H9 (cell line): Measurements from ENCODE around the gene ARID1B. TPM values are rescaled to one million over a fixed set of nuclear protein-coding genes. Genes with fewer than 3 reads are reported as not detected.

Experiments used
- DNase-seq: peaks from one replicate; pipeline ENCODE4 v3.0.0-alpha.2; 2017
- H2AFZ ChIP-seq: one replicate; pipeline ENCODE4 v1.6.1; 2013; ENCODE audit warnings: mild to moderate bottlenecking, low read length, control low read depth, moderate library complexity
- H2AK5ac ChIP-seq: 2 replicates; pipeline ENCODE4 v1.6.1; 2013; ENCODE audit warnings: low read length, control low read depth, mixed read lengths; ENCODE audit not compliant: insufficient read length
- H2BK120ac ChIP-seq: one replicate; pipeline ENCODE4 v1.6.1; 2013; ENCODE audit warnings: low read depth, mild to moderate bottlenecking, low read length, control low read depth, inconsistent platforms; ENCODE audit not compliant: poor library complexity, severe bottlenecking
- H2BK12ac ChIP-seq: 2 replicates; pipeline ENCODE4 v1.6.1; 2013; ENCODE audit warnings: low read length, control low read depth, mixed read lengths, low read depth; ENCODE audit not compliant: insufficient read length
- H2BK15ac ChIP-seq: 2 replicates; pipeline ENCODE4 v1.6.1; 2013; ENCODE audit warnings: low read depth, low read length, control low read depth
- H2BK20ac ChIP-seq: one replicate; pipeline ENCODE4 v1.6.1; 2013; ENCODE audit warnings: low read depth, mild to moderate bottlenecking, low read length, control low read depth, inconsistent platforms; ENCODE audit not compliant: poor library complexity, severe bottlenecking
- H2BK5ac ChIP-seq: 2 replicates; pipeline ENCODE4 v1.6.1; 2013; ENCODE audit warnings: low read length, control low read depth, mixed read lengths; ENCODE audit not compliant: insufficient read length
- H3K14ac ChIP-seq: 2 replicates; pipeline ENCODE4 v1.6.1; 2013; ENCODE audit warnings: low read length, control low read depth; ENCODE audit not compliant: insufficient read depth
- H3K18ac ChIP-seq: 2 replicates; pipeline ENCODE4 v1.6.1; 2013; ENCODE audit warnings: low read depth, mild to moderate bottlenecking, mixed read lengths, low read length, control low read depth; ENCODE audit not compliant: insufficient read length
- H3K23ac ChIP-seq: 2 replicates; pipeline ENCODE4 v1.6.1; 2013; ENCODE audit warnings: low read length, control low read depth, mixed read lengths, low read depth; ENCODE audit not compliant: insufficient read length
- H3K23me2 ChIP-seq: 2 replicates; pipeline ENCODE4 v1.6.1; 2013; ENCODE audit warnings: low read depth, mild to moderate bottlenecking, mixed read lengths, low read length, control low read depth; ENCODE audit not compliant: insufficient read length, poor library complexity, severe bottlenecking
- H3K27ac ChIP-seq: 2 replicates; pipeline ENCODE4 v1.5.1; 2013; ENCODE audit warnings: low read length, control low read depth, mixed read lengths, low read depth; ENCODE audit not compliant: insufficient read length
- H3K27me3 ChIP-seq: 2 replicates; pipeline ENCODE4 v1.6.1; 2013; ENCODE audit warnings: low read length, control low read depth, inconsistent platforms; ENCODE audit not compliant: insufficient read depth
- H3K4ac ChIP-seq: 2 replicates; pipeline ENCODE4 v1.6.1; 2013; ENCODE audit warnings: low read depth, mild to moderate bottlenecking, control low read depth, inconsistent platforms, low read length, moderate library complexity
- H3K4me1 ChIP-seq: 2 replicates; pipeline ENCODE4 v1.6.1; 2013; ENCODE audit warnings: low read length, control low read depth, inconsistent platforms; ENCODE audit not compliant: insufficient read depth
- H3K4me2 ChIP-seq: 2 replicates; pipeline ENCODE4 v1.6.1; 2013; ENCODE audit warnings: low read length, control low read depth, mixed read lengths; ENCODE audit not compliant: insufficient read length, insufficient read depth
- H3K56ac ChIP-seq: 2 replicates; pipeline ENCODE4 v1.6.1; 2013; ENCODE audit warnings: low read depth, mild to moderate bottlenecking, mixed read lengths, low read length, control low read depth; ENCODE audit not compliant: insufficient read length
- H3K79me1 ChIP-seq: 2 replicates; pipeline ENCODE4 v1.6.1; 2013; ENCODE audit warnings: low read depth, mild to moderate bottlenecking, moderate library complexity, low read length, control low read depth, inconsistent platforms; ENCODE audit not compliant: insufficient read depth, poor library complexity, severe bottlenecking
- H3K79me2 ChIP-seq: 2 replicates; pipeline ENCODE4 v1.6.1; 2013; ENCODE audit warnings: low read length, control low read depth, inconsistent platforms; ENCODE audit not compliant: insufficient read depth
- H3K9ac ChIP-seq: 2 replicates; pipeline ENCODE4 v1.6.1; 2013; ENCODE audit warnings: low read length, control low read depth, mixed read lengths; ENCODE audit not compliant: insufficient read length; ENCODE audit errors: extremely low read depth
- H3K9me3 ChIP-seq: one replicate; pipeline ENCODE4 v1.6.1; 2013; ENCODE audit warnings: low read depth, low read length, inconsistent platforms; ENCODE audit not compliant: control insufficient read depth
- H3T11ph ChIP-seq: one replicate; pipeline ENCODE4 v1.6.1; 2013; ENCODE audit warnings: mild to moderate bottlenecking, low read length, control low read depth, inconsistent platforms
- H4K20me1 ChIP-seq: one replicate; pipeline ENCODE4 v1.6.1; 2013; ENCODE audit not compliant: control insufficient read depth, insufficient read length, insufficient read depth
- H4K5ac ChIP-seq: 2 replicates; pipeline ENCODE4 v1.6.1; 2013; ENCODE audit warnings: low read depth, mild to moderate bottlenecking, mixed read lengths, low read length, control low read depth; ENCODE audit not compliant: insufficient read length
- H4K8ac ChIP-seq: replicated peaks from 2 replicates; pipeline ENCODE4 v1.6.1; 2013; ENCODE audit warnings: low read length, control low read depth, mixed read lengths, low read depth; ENCODE audit not compliant: insufficient read length
- H4K91ac ChIP-seq: 2 replicates; pipeline ENCODE4 v1.6.1; 2013; ENCODE audit warnings: low read depth, mild to moderate bottlenecking, moderate library complexity, mixed read lengths, low read length, control low read depth; ENCODE audit not compliant: insufficient read length
- H3K27ac Mint-ChIP-seq, 3 experiments: 2 replicates in 2 of 3; 3 replicates in 1 of 3; pipeline ENCODE4 v1.8.0; 2020 to 2021; ENCODE audit warnings: mixed read lengths in 3 of 3, mild to moderate bottlenecking in 1 of 3, moderate library complexity in 1 of 3
- H3K27me3 Mint-ChIP-seq: 2 replicates; pipeline ENCODE4 v1.8.0; 2021; ENCODE audit warnings: low read depth, mild to moderate bottlenecking, moderate library complexity, mixed read lengths
- H3K36me3 Mint-ChIP-seq, 3 experiments: 2 replicates in 2 of 3; 3 replicates in 1 of 3; pipeline ENCODE4 v1.8.0; 2020 to 2021; ENCODE audit warnings: low read depth in 3 of 3, mixed read lengths in 3 of 3; ENCODE audit not compliant: insufficient read depth in 1 of 3
- H3K4me1 Mint-ChIP-seq, 2 experiments: 2 replicates each; pipeline ENCODE4 v1.8.0; 2020; ENCODE audit warnings: mixed read lengths in 2 of 2
- H3K4me3 Mint-ChIP-seq, 2 experiments: 2 replicates in 1 of 2; 3 replicates in 1 of 2; pipeline ENCODE4 v1.8.0; 2020 to 2021; ENCODE audit warnings: mild to moderate bottlenecking in 2 of 2, mixed read lengths in 2 of 2, moderate library complexity in 1 of 2
- H3K9me3 Mint-ChIP-seq, 2 experiments: 2 replicates in 1 of 2; 3 replicates in 1 of 2; pipeline ENCODE4 v1.8.0; 2020; ENCODE audit warnings: mild to moderate bottlenecking in 2 of 2, mixed read lengths in 2 of 2, moderate library complexity in 1 of 2
- WGBS: extraction: QIAGEN DNeasy Blood & Tissue Kit; methylation state at CpG from one replicate; pipeline ENCODE4 v1.1.7; 2013; ENCODE audit warnings: missing lambda C conversion rate, low lambda C conversion rate, mixed read lengths; ENCODE audit not compliant: insufficient read length; ENCODE audit errors: extremely low coverage; 5-methylcytosine and 5-hydroxymethylcytosine counted together
- total RNA-seq: library from RNA; stranded (reverse); gene quantifications from 2 replicates; pipeline ENCODE4 v1.2.1, GENCODE V29; 2021
- TF ChIP-seq, protein P1 (sequence below): fragments of 200-600 bp; sonication (generic); conservative IDR thresholded peaks from 3 replicates; pipeline ENCODE4 v1.8.0; 2021; ENCODE audit warnings: antibody characterized with exemption, mild to moderate bottlenecking

The ARID1B gene
- total RNA-seq, 1 experiment from 2014 or later: 88.2 TPM

DNA sequence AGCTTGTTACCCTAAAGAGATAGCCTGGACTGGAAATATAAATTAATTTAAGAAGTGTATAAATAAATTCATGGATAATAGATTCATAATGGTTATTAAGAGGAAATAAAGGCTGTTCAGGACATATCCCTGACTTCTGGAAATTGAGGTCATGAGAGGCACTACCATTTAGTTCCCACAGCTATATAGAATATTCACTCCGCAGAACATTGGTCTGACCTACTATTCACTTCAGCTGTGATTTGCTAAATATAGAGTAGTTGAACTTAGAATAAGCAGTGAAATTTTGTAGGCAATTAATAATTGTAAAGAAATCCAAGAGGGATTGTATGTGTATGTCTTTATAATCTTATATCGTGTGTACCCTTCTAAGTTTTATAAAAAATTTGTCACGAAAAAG is 112.8 kb downstream of the ARID1B start:
- Histone ChIP-seq H3K79me1 (peaks cover 2% of the 10 kb centered on the region), H2BK20ac (no peak overlapping the region), H3K4me1 (peaks cover 4% of the 10 kb centered on the region; the same call in 1 of the 2 replicates), H3K23ac (no peak overlapping the region), H3K27me3 (no peaks in the 10 kb centered on the region), H3K23me2 (no peaks in the 10 kb centered on the region), H3K4me2 (no peak overlapping the region), H4K8ac (no peak overlapping the region), H2AFZ (no peak overlapping the region), H3K79me2 (peaks cover 14% of the 10 kb centered on the region), H2BK15ac (no peak overlapping the region), H2BK12ac (no peak overlapping the region), H2BK120ac (no peak overlapping the region), H3K18ac (no peak overlapping the region), H3K4ac (no peak overlapping the region), H4K5ac (no peak overlapping the region), H4K91ac (no peak overlapping the region), H4K20me1 (no peaks in the 10 kb centered on the region), H2BK5ac (no peak overlapping the region), H3T11ph (no peak overlapping the region), H2AK5ac (no peak overlapping the region), H3K9ac (no peak overlapping the region), H3K14ac (no peak overlapping the region), H3K27ac (no peak overlapping the region), H3K9me3 (no peaks in the 10 kb centered on the region), H3K56ac (no peak overlapping the region)
- no peak for DNase-seq
- no CpG with 5 or more reads among the region's 3 CpGs for WGBS
- no peaks in the 10 kb centered on the region for H3K27me3 Mint-ChIP-seq
- H3K4me3 Mint-ChIP-seq: no peak overlapping the region
- H3K9me3 Mint-ChIP-seq: no peaks in the 10 kb centered on the region
- TF ChIP-seq, protein P1, sequence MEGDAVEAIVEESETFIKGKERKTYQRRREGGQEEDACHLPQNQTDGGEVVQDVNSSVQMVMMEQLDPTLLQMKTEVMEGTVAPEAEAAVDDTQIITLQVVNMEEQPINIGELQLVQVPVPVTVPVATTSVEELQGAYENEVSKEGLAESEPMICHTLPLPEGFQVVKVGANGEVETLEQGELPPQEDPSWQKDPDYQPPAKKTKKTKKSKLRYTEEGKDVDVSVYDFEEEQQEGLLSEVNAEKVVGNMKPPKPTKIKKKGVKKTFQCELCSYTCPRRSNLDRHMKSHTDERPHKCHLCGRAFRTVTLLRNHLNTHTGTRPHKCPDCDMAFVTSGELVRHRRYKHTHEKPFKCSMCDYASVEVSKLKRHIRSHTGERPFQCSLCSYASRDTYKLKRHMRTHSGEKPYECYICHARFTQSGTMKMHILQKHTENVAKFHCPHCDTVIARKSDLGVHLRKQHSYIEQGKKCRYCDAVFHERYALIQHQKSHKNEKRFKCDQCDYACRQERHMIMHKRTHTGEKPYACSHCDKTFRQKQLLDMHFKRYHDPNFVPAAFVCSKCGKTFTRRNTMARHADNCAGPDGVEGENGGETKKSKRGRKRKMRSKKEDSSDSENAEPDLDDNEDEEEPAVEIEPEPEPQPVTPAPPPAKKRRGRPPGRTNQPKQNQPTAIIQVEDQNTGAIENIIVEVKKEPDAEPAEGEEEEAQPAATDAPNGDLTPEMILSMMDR: no peak
- no peak overlapping the region for H3K27ac Mint-ChIP-seq
- H3K36me3 Mint-ChIP-seq: peaks cover 0 to 3% (median 0%) of the 10 kb centered on the region in 3 experiments; a peak in 1 of 7 replicates
- peaks cover 54 to 61% of the 10 kb centered on the region in 2 experiments for H3K4me1 Mint-ChIP-seq
